ENCODE data around the gene SEMA4C. TPM values are rescaled to one million over a fixed set of nuclear protein-coding genes. Genes with fewer than 3 reads are reported as not detected.
"Not testable (repeated sequence)": the region's sequence is repeated elsewhere in the genome, so short reads cannot be mapped to it uniquely, and the experiment has no call there.

The SEMA4C gene
- total RNA-seq, 1 experiment from 2014 or later = 21.1 TPM

GRCh38 chr2:96867756-96868554, 1.9 kb downstream of the SEMA4C start:
- no peak for DNase-seq (ENCODE audit: extremely low read depth, low read depth)

- no peak for DNase-seq (ENCODE audit: extremely low read depth, low read depth)
Measured at GRCh38 chr2:96866986-96867755, 2.7 kb downstream of the SEMA4C start.

GRCh38 chr2:96866586-96866985, 3.3 kb downstream of the SEMA4C start:
- no peak for DNase-seq (ENCODE audit: extremely low read depth, low read depth)

GRCh38 chr2:96866149-96866548, 3.7 kb downstream of the SEMA4C start:
- DNase-seq (ENCODE audit: extremely low read depth, low read depth) = no peak

GRCh38 chr2:96865654-96866053, 4.2 kb downstream of the SEMA4C start:
- no peak for DNase-seq (ENCODE audit: extremely low read depth, low read depth)

- DNase-seq (ENCODE audit: extremely low read depth, low read depth) = no peak
Measured at GRCh38 chr2:96864343-96865091, 5.4 kb downstream of the SEMA4C start.

- no peak for DNase-seq (ENCODE audit: extremely low read depth, low read depth)
Measured at GRCh38 chr2:96863575-96864342, 6.1 kb downstream of the SEMA4C start.

GRCh38 chr2:96863056-96863455, 6.8 kb downstream of the SEMA4C start:
- DNase-seq (ENCODE audit: extremely low read depth, low read depth) = not testable (repeated sequence)

GRCh38 chr2:96861074-96861473, 8.8 kb downstream of the SEMA4C start:
- DNase-seq (ENCODE audit: extremely low read depth, low read depth) = no peak

- DNase-seq (ENCODE audit: extremely low read depth, low read depth) = no peak
Measured at GRCh38 chr2:96860065-96861029, 9.5 kb downstream of the SEMA4C start.

GRCh38 chr2:96859681-96860064, 10.2 kb downstream of the SEMA4C start:
- no peak for DNase-seq (ENCODE audit: extremely low read depth, low read depth)

GRCh38 chr2:96859099-96859649, 10.7 kb downstream of the SEMA4C start:
- DNase-seq (ENCODE audit: extremely low read depth, low read depth) = no peak

- DNase-seq (ENCODE audit: extremely low read depth, low read depth) = peak; percentile 98
Measured at GRCh38 chr2:96857667-96858372, 12.1 kb downstream of the SEMA4C start, which contains the start of gene ANKRD39. Gene ANKRD39 (minus strand): TSS chr2:96858016. CDS start chr2:96857987, 29 bp downstream.

GRCh38 chr2:96856776-96857666, 12.9 kb downstream of the SEMA4C start:
- no peak for DNase-seq (ENCODE audit: extremely low read depth, low read depth)

- DNase-seq (ENCODE audit: extremely low read depth, low read depth) = no peak
Measured at GRCh38 chr2:96853321-96853720, 16.6 kb downstream of the SEMA4C start.

GRCh38 chr2:96852667-96853066, 17.2 kb downstream of the SEMA4C start:
- no peak for DNase-seq (ENCODE audit: extremely low read depth, low read depth)

GRCh38 chr2:96848264-96848663, 21.6 kb downstream of the SEMA4C start:
- DNase-seq (ENCODE audit: extremely low read depth, low read depth) = no peak

Measured in NCI-H460 (cell line).